NK-92 treated with Interleukin-12 subunit alpha and Interleukin-12 subunit beta, amount 100 ng/mL, for 24 hours (cell line): ENCODE data around the gene FBXL5.
A peak's percentile ranks its signal among the peaks of the same experiment; 100 is the strongest.
"Not testable (repeated sequence)": the region's sequence is repeated elsewhere in the genome, so short reads cannot be mapped to it uniquely, and the experiment has no call there.

Source experiments
- DNase-seq: peaks from one replicate; lab custom pipeline; 2025; lab: John Stamatoyannopoulos, UW

The FBXL5 gene

GRCh38 chr4:15649914-15650545 is 5.1 kb downstream of the FBXL5 start:
- peak; percentile 39 for DNase-seq

GRCh38 chr4:15648600-15648999 is 6.6 kb downstream of the FBXL5 start:
- no peak for DNase-seq

- DNase-seq = no peak
Observed at GRCh38 chr4:15638418-15638817, 16.7 kb downstream of the FBXL5 start.

GRCh38 chr4:15636818-15637217 is 18.3 kb downstream of the FBXL5 start:
- no peak for DNase-seq

GRCh38 chr4:15617407-15617806 is 37.8 kb downstream of the FBXL5 start:
- not testable (repeated sequence) for DNase-seq

GRCh38 chr4:15614891-15615290 is 40.3 kb downstream of the FBXL5 start:
- not testable (repeated sequence) for DNase-seq

- no peak for DNase-seq
Observed at GRCh38 chr4:15612136-15612535, 43.0 kb downstream of the FBXL5 start.

- no peak for DNase-seq
Observed at GRCh38 chr4:15610855-15611254, 44.3 kb downstream of the FBXL5 start.

- DNase-seq = no peak
Observed at GRCh38 chr4:15605537-15605936, 49.6 kb downstream of the FBXL5 start.

GRCh38 chr4:15601862-15602261 is 53.3 kb downstream of the FBXL5 start:
- DNase-seq = no peak

- no peak for DNase-seq
Observed at GRCh38 chr4:15600176-15600575, 55.0 kb downstream of the FBXL5 start.

GRCh38 chr4:15598644-15599043 is 56.5 kb downstream of the FBXL5 start:
- DNase-seq = no peak

GRCh38 chr4:15592799-15593198 is 62.4 kb downstream of the FBXL5 start:
- no peak for DNase-seq

GRCh38 chr4:15587649-15588048 is 67.5 kb downstream of the FBXL5 start:
- no peak for DNase-seq

GRCh38 chr4:15586066-15586465 is 69.1 kb downstream of the FBXL5 start:
- no peak for DNase-seq

- DNase-seq = no peak
Observed at GRCh38 chr4:15585331-15585730, 69.8 kb downstream of the FBXL5 start.

- DNase-seq = no peak
Observed at GRCh38 chr4:15584785-15585184, 70.4 kb downstream of the FBXL5 start.

GRCh38 chr4:15577508-15577907 is 77.6 kb downstream of the FBXL5 start:
- DNase-seq = no peak

GRCh38 chr4:15575966-15576365 is 79.2 kb downstream of the FBXL5 start:
- no peak for DNase-seq

- no peak for DNase-seq
Observed at GRCh38 chr4:15569746-15570145, 85.4 kb downstream of the FBXL5 start.

- no peak for DNase-seq
Observed at GRCh38 chr4:15568821-15569220, 86.3 kb downstream of the FBXL5 start.

- DNase-seq = no peak
Observed at GRCh38 chr4:15563871-15564270, 91.3 kb downstream of the FBXL5 start.

GRCh38 chr4:15562623-15563022 is 92.5 kb downstream of the FBXL5 start:
- no peak for DNase-seq

- no peak for DNase-seq
Observed at GRCh38 chr4:15562114-15562513, 93.0 kb downstream of the FBXL5 start.

GRCh38 chr4:15558561-15558960 is 96.6 kb downstream of the FBXL5 start:
- no peak for DNase-seq
